HCT116 (cell line): Measurements from ENCODE around the gene ITPR2. TPM values are rescaled to one million over a fixed set of nuclear protein-coding genes. Genes with fewer than 3 reads are reported as not detected.

ENCODE experiments used
- ATAC-seq: fragments of 200-7000 bp; cut with Tn5 transposase; 2 replicates; pipeline ENCODE4 v1.9.1; 2020; ENCODE audit warnings: mild to moderate bottlenecking, moderate library complexity
- BruUV-seq: library from RNA; stranded (reverse); fragments of 400-500 nt; replicated peaks from 2 replicates; lab custom pipeline; 2021; lab: Mats Ljungman, UMichigan
- CTCF ChIA-PET: fragments of 300-600 bp; sonication (Branson Sonifier 250); formaldehyde crosslinking; loops from one replicate; lab custom pipeline; 2021; ENCODE audit warnings: antibody characterized with exemption; lab: Charles Lee
- POLR2A ChIA-PET: fragments of 300-600, 350-600 bp; sonication (Branson Sonifier 250); formaldehyde crosslinking; loops from one replicate; lab custom pipeline; 2021; ENCODE audit warnings: antibody characterized with exemption; lab: Charles Lee
- RAD21 ChIA-PET, 2 experiments: fragments of 300-600 bp; sonication (Branson Sonifier 250); formaldehyde crosslinking; loops; one replicate each; lab custom pipeline; 2023; ENCODE audit warnings: low total read pairs in 2 of 2; ENCODE audit not compliant: uncharacterized antibody in 2 of 2, unreplicated experiment in 2 of 2, low non-redundant PET in 1 of 2; lab: Charles Lee
- DNase-seq: peaks from one replicate; pipeline ENCODE4 v3.0.0-alpha.2; 2010; ENCODE audit warnings: low read depth, low spot score
- H2AFZ ChIP-seq: fragments of 200-600 bp; shearing (Covaris generic), sonication (generic); 2 replicates; pipeline ENCODE4 v1.6.1; 2017; ENCODE audit warnings: low read depth, mixed run types, mixed read lengths, antibody characterized with exemption, low read length; ENCODE audit not compliant: poor library complexity, severe bottlenecking
- H3K27ac ChIP-seq: 2 replicates; pipeline ENCODE4 v1.5.1; 2012; ENCODE audit warnings: low read depth, low read length
- H3K27me3 ChIP-seq: fragments of 200-600 bp; sonication (generic); 2 replicates; pipeline ENCODE4 v1.6.1; 2016; ENCODE audit warnings: mixed run types, low read length, mixed read lengths; ENCODE audit not compliant: insufficient read depth
- H3K36me3 ChIP-seq, 2 experiments: fragments of 200-500 bp in 1 of 2; fragments of 200-600 bp in 1 of 2; sonication (Bioruptor generic) in 1 of 2; sonication (generic) in 1 of 2; 2 replicates each; pipeline versions ENCODE4 v1.5.1 to v1.6.1; 2014 to 2016; ENCODE audit warnings: low read length in 2 of 2, inconsistent platforms in 1 of 2, mixed read lengths in 1 of 2, mixed run types in 1 of 2; ENCODE audit not compliant: insufficient read depth in 2 of 2, control insufficient read depth in 1 of 2
- H3K4me1 ChIP-seq, 2 experiments: fragments of 200-600 bp in 1 of 2; sonication (generic) in 1 of 2; 2 replicates each; pipeline versions ENCODE4 v1.5.1 to v1.6.1; 2012 to 2017; ENCODE audit warnings: low read length in 2 of 2, inconsistent platforms in 1 of 2, mild to moderate bottlenecking in 1 of 2, mixed read lengths in 1 of 2, mixed run types in 1 of 2, moderate library complexity in 1 of 2; ENCODE audit not compliant: insufficient read depth in 2 of 2, control insufficient read depth in 1 of 2
- H3K4me2 ChIP-seq: fragments of 200-600 bp; sonication (generic); 2 replicates; pipeline ENCODE4 v1.6.1; 2017; ENCODE audit warnings: mixed run types, low read length, mixed read lengths
- H3K4me3 ChIP-seq, 2 experiments: fragments of 200-600 bp in 1 of 2; sonication (generic) in 1 of 2; replicated peaks in 1 of 2; 2 replicates each; pipeline ENCODE4 v1.5.1; 2011 to 2016; ENCODE audit warnings: low read length in 2 of 2, control low read depth in 1 of 2, low read depth in 1 of 2, mild to moderate bottlenecking in 1 of 2, mixed read lengths in 1 of 2, mixed run types in 1 of 2
- H3K79me2 ChIP-seq: fragments of 200-600 bp; sonication (generic); 2 replicates; pipeline ENCODE4 v1.6.1; 2017; ENCODE audit warnings: mild to moderate bottlenecking, mixed run types, low read length, moderate library complexity, mixed read lengths; ENCODE audit not compliant: insufficient read depth
- H3K9ac ChIP-seq: fragments of 200-600 bp; sonication (generic); 2 replicates; pipeline ENCODE4 v1.6.1; 2016; ENCODE audit warnings: low read length, mixed read lengths
- H3K9me2 ChIP-seq: fragments of 200-600 bp; sonication (generic), shearing (Covaris generic); 2 replicates; pipeline ENCODE4 v1.6.1; 2017; ENCODE audit warnings: mixed run types, mild to moderate bottlenecking, moderate library complexity; ENCODE audit not compliant: insufficient read depth
- H3K9me3 ChIP-seq, 2 experiments: fragments of 200-500 bp in 1 of 2; fragments of 200-600 bp in 1 of 2; sonication (Bioruptor generic) in 1 of 2; sonication (generic) in 1 of 2; 2 replicates each; pipeline ENCODE4 v1.6.1; 2014 to 2017; ENCODE audit warnings: low read length in 2 of 2, mixed read lengths in 2 of 2, inconsistent platforms in 1 of 2, low read depth in 1 of 2, mild to moderate bottlenecking in 1 of 2, mixed run types in 1 of 2, moderate library complexity in 1 of 2; ENCODE audit not compliant: control insufficient read depth in 1 of 2, insufficient read depth in 1 of 2
- H4K20me1 ChIP-seq: fragments of 200-600 bp; sonication (generic), shearing (Covaris generic); 2 replicates; pipeline ENCODE4 v1.6.1; 2017; ENCODE audit warnings: mixed run types, mild to moderate bottlenecking, moderate library complexity; ENCODE audit not compliant: insufficient read depth
- CBX3 ChIP-seq: IDR thresholded peaks from 2 replicates; pipeline ENCODE4 v1.6.1; 2012; ENCODE audit warnings: low read depth
- CEBPB ChIP-seq: IDR thresholded peaks from 2 replicates; pipeline ENCODE4 v1.6.1; 2012; ENCODE audit warnings: low read depth
- ELF1 ChIP-seq: IDR thresholded peaks from 2 replicates; pipeline ENCODE4 v1.6.1; 2012; ENCODE audit warnings: low read depth, borderline replicate concordance
- FOSL1 ChIP-seq: IDR thresholded peaks from 2 replicates; pipeline ENCODE4 v1.6.1; 2012; ENCODE audit warnings: low read depth
- MAX ChIP-seq: IDR thresholded peaks from 2 replicates; pipeline ENCODE4 v1.6.1; 2012
- POLR2A ChIP-seq: IDR thresholded peaks from 2 replicates; pipeline ENCODE4 v1.7.0; 2011; ENCODE audit warnings: borderline replicate concordance; ENCODE audit not compliant: insufficient read depth, insufficient read length; ENCODE audit errors: extremely low read depth
- RAD21 ChIP-seq: IDR thresholded peaks from 2 replicates; pipeline ENCODE4 v1.6.1; 2012; ENCODE audit warnings: low read depth, mild to moderate bottlenecking
- SIN3A ChIP-seq: IDR thresholded peaks from 2 replicates; pipeline ENCODE4 v1.6.1; 2012; ENCODE audit warnings: low read depth
- SRF ChIP-seq: IDR thresholded peaks from 2 replicates; pipeline ENCODE4 v1.6.1; 2012; ENCODE audit warnings: low read depth
- YY1 ChIP-seq: IDR thresholded peaks from 2 replicates; pipeline ENCODE4 v1.6.1; 2011; ENCODE audit warnings: low read length, low read depth, moderate library complexity, mild to moderate bottlenecking; ENCODE audit not compliant: insufficient replicate concordance; ENCODE audit errors: extremely low read depth
- ZNF274 ChIP-seq: fragments of 200-500 bp; sonication (Bioruptor generic); IDR thresholded peaks from 2 replicates; pipeline ENCODE4 v1.6.1; 2014; ENCODE audit warnings: mild to moderate bottlenecking, low read depth, low read length, inconsistent platforms
- intact Hi-C: fragments of 100-400 bp; cut with micrococcal nuclease; formaldehyde crosslinking; loops from 2 replicates; pipeline ENCODE4 v1.10.0; 2022
- total RNA-seq: library from RNA; stranded (reverse); gene quantifications from one replicate; pipeline ENCODE4 v1.2.1, GENCODE V29; 2021; ENCODE audit not compliant: unreplicated experiment

Gene ITPR2
- total RNA-seq, 1 experiment from 2014 or later = 6.5 TPM

GRCh38 chr12:26435069-26435404 lies 398.0 kb downstream of the ITPR2 start:
- Histone ChIP-seq H3K9me2 (no peaks in the 10 kb centered on the region), H3K4me1 (no peaks in the 10 kb centered on the region), H3K79me2 (no peaks in the 10 kb centered on the region), H3K4me2 (no peak overlapping the region), H2AFZ (no peak overlapping the region), H3K9ac (no peak overlapping the region), H3K27me3 (no peaks in the 10 kb centered on the region), H3K9me3 (no peaks in the 10 kb centered on the region), H3K4me3 (no peak overlapping the region), H3K27ac (no peak overlapping the region), H3K36me3 (no peaks in the 10 kb centered on the region), H4K20me1 (no peaks in the 10 kb centered on the region)
- no peak for DNase-seq
- CTCF ChIA-PET = interaction anchor here (1.0 to 1.1 kb wide), 3 partner anchors 179 to 268 kb away, joined by 3 read pairs; no protein-coding TSS in a partner anchor
- RAD21 ChIA-PET = no interaction called here
- no peak for ATAC-seq
- TF ChIP-seq YY1 (no peak), ELF1 (no peak), RAD21 (no peak), SRF (no peak), ZNF274 (no peak), CBX3 (no peak), CEBPB (no peak), POLR2A (no peak), FOSL1 (no peak), MAX (no peak), SIN3A (no peak)
- POLR2A ChIA-PET = no interaction called here
- intact Hi-C loops = loop anchor here (2.0 kb wide), 2 partner anchors 180 to 266 kb away; no protein-coding TSS in a partner anchor
- no TSS peak for BruUV-seq
